GM12864 (cell line): ENCODE data around the gene CALD1.

Source experiments
- DNase-seq: peaks from one replicate; pipeline ENCODE4 v3.0.0-alpha.2; 2011; ENCODE audit warnings: low read depth
- H3K4me3 ChIP-seq: 2 replicates; pipeline ENCODE4 v1.5.1; 2011; ENCODE audit warnings: mild to moderate bottlenecking, low read depth, low read length, control low read depth
- CTCF ChIP-seq: IDR thresholded peaks from 2 replicates; pipeline ENCODE4 v1.5.1; 2011; ENCODE audit warnings: low read depth, mild to moderate bottlenecking, moderate library complexity, low read length, control low read depth, inconsistent platforms; ENCODE audit errors: missing control alignments

The CALD1 gene

GRCh38 chr7:134737566-134738345, 41.7 kb upstream of the CALD1 start:
- peak; percentile 5 for DNase-seq
- H3K4me3 ChIP-seq: no peak overlapping the region
- TF ChIP-seq CTCF: no peak

DNA sequence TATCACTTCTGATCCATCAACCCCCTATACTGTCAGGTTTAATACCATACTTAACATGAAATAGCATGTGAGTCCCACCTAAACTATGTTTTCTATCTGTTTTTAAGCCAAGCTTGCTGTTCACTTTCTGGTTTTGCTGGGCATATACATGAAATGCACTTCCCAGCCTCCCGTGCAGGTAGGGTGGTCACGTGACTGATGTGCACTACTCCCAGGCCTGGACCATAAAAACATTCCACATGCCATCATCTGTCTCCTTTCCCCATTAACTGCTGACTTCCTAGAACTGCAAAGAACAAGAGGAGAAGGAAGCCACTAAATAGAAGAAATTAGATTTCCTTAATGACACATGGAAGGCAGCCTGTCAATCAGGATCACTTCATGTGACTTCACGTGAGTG, 40.1 kb upstream of the CALD1 start:
- no peak for TF ChIP-seq CTCF
- no peak for DNase-seq
- no peak overlapping the region for H3K4me3 ChIP-seq

DNA sequence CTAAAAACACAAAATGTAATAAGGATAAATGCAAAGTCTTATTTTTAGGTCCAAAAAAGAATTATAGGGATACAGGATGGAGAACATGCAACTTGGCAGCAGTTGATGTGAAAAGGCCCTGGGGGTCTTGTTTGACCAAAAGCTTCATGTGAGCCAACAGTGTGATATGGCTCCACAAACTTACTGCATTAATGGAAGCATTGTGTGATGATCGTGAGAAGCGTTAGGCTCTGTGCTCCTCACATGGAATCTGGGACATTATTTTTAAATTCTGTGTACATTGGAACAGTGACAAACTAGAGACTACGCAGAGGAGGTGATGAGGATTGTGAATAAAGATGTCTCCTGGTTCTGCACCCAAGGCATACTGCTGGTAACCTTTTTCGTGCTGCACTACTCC, 39.1 kb upstream of the CALD1 start:
- no peak for TF ChIP-seq CTCF
- no peak overlapping the region for H3K4me3 ChIP-seq
- no peak for DNase-seq

DNA sequence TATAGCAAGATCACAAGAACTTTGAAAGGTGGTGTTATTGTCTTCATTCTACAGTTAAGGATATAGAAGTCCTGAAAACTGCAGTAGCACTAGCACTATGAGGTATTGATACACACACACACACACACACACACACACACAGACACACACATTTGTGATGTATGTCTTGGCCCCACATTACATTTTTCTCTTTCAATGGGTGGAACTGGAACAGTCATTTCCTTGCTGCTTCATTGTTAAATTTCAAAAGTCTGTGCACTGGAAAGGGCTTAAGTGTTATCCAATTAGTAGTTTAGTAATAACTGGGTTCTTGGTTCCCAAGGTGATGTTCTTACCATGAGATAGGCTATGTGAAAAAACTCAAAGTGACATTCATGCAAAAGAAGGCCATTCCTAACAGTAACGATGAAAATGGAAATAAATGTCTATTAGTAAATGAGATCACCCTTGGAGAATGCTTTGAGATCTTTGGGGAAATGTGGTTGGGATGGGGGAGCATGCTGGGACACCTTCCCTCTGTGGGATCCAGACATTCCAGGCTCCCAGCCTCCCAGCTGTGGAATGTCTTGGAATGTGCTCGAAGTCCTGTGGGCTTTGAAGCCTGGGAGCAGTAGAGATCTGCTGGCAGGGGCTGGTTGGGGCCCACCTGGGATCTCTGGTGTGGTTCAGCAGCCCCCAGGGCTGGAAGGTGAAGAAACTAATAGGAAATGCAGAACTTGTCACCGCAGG, 37.4 kb upstream of the CALD1 start:
- no peak overlapping the region for H3K4me3 ChIP-seq
- DNase-seq: no peak
- no peak for TF ChIP-seq CTCF

GRCh38 chr7:134742688-134743350, 36.6 kb upstream of the CALD1 start:
- no peak overlapping the region for H3K4me3 ChIP-seq
- no peak for DNase-seq

DNA sequence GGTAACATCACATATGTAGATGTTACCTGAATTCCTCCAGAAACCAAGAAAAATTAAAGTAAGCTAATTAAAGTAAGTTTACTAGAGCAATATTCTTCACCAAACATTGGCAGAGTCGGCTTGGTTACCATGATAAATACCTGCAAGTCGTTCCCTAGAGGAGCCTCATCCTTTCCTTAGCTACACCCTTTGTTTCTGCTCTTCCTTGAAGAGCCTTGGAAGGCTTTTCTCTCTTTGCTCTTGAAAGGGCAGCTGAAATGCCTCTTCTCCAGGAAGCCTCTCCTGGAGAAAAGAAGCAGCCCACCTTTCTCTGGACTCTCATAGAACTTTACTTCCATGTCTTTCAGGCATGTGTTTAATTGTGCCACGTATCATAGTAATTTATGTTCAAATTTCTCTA, 34.9 kb upstream of the CALD1 start:
- DNase-seq: no peak
- H3K4me3 ChIP-seq: no peak overlapping the region
- no peak for TF ChIP-seq CTCF

More at GRCh38 chr7:134742688-134743350, 36.6 kb upstream of the CALD1 start:
- TF ChIP-seq CTCF: no peak
